Astrocyte of the spinal cord (primary cell): ENCODE data around the gene TXNDC8.

Source experiments
- DNase-seq: peaks from one replicate; pipeline ENCODE4 v3.0.0; 2011; ENCODE audit warnings: low read depth, low spot score
- H3K4me3 ChIP-seq: 2 replicates; pipeline ENCODE4 v1.5.1; 2011; ENCODE audit warnings: low read depth, mild to moderate bottlenecking, low read length, moderate library complexity
- CTCF ChIP-seq: IDR thresholded peaks from 2 replicates; pipeline ENCODE4 v1.5.1; 2012; ENCODE audit warnings: low read depth, mild to moderate bottlenecking, low read length, inconsistent platforms
- in situ Hi-C: cut with HindIII; loops from 2 replicates; pipeline ENCODE4 v1.10.0; 2017; ENCODE audit warnings: low sequenced_read_pairs

TXNDC8 gene

GRCh38 chr9:110303133-110303532, 34.5 kb downstream of the TXNDC8 start:
- no peak for DNase-seq
- TF ChIP-seq CTCF: no peak
- in situ Hi-C loops: no loop called here
- H3K4me3 ChIP-seq: no peak overlapping the region

DNA sequence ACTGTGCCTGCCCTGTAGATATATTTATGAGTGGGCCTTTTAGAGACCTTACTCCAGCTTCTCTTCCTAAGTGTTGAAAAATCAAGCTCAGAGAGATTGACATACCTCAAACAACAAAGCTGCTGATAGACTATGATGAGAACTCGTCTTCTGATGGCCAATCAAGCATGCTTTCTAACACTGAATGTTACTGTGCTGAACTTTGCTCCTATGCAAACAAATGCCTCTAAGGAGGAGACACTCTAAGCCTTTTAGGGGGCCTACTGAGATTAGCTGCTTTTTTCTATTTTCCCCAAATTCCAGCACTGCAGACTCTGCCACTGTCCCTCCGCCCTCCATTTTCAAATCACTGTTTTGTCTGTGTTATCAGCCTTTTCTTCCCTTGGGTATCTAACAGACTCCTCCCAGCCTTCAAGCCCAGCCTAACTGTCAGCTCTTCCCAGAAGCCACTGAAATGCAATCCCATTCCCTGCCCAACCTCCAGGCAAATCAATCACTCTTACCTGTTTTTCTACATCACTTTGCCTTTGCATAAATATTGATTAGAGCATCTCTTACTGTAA, 39.5 kb downstream of the TXNDC8 start:
- H3K4me3 ChIP-seq: no peak overlapping the region
- no peak for DNase-seq
- in situ Hi-C loops: no loop called here
- TF ChIP-seq CTCF: no peak

DNA sequence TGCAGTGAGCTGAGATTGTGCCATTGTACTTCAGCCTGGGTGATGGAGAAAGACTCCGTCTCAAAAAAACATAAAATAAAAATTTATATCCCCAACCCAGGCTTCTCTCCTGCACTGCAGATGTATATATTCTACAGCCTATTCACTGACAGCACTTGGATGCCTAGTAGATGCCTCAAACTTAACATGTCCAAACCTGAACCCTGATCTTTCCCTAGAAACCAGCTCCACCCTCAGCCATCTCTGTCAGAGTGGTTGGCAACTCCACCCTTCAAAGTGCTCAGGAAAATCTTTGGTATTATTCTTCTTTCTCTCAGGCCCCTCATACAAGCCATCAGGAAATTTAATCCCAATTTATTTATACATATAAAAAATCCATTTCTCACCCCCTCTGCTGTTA, 44.4 kb downstream of the TXNDC8 start:
- H3K4me3 ChIP-seq: no peak overlapping the region
- no peak for DNase-seq
- in situ Hi-C loops: no loop called here
- no peak for TF ChIP-seq CTCF

- in situ Hi-C loops: no loop called here
- TF ChIP-seq CTCF: no peak
- DNase-seq: no peak
- no peak overlapping the region for H3K4me3 ChIP-seq
Observed at GRCh38 chr9:110291921-110292557, 45.6 kb downstream of the TXNDC8 start.

DNA sequence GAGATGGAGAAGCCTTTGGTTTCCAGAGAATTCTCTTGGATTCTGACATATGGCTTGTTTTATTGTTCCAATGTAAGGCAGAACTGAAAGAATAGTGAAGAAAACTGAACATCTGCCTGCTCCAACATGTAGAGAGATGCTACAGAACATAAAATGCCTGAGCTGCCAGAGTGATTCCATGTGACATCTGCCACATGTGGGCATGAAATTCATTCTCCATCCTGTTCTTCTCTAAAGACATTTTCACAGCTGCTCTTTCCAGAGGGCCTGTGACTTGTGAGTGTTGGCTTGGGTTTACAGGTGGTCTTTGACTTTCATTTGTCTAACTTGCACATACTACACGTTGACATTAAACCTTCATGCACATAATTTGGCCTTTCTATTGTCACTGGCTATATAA, 47.7 kb downstream of the TXNDC8 start:
- in situ Hi-C loops: no loop called here
- no peak for DNase-seq
- TF ChIP-seq CTCF: no peak
- H3K4me3 ChIP-seq: no peak overlapping the region

- H3K4me3 ChIP-seq: no peak overlapping the region
- no peak for DNase-seq
- no peak for TF ChIP-seq CTCF
- in situ Hi-C loops: no loop called here
Observed at GRCh38 chr9:110288503-110288902, 49.2 kb downstream of the TXNDC8 start.
